ENCODE measurements around the gene TDRD9.

TDRD9 gene

DNA sequence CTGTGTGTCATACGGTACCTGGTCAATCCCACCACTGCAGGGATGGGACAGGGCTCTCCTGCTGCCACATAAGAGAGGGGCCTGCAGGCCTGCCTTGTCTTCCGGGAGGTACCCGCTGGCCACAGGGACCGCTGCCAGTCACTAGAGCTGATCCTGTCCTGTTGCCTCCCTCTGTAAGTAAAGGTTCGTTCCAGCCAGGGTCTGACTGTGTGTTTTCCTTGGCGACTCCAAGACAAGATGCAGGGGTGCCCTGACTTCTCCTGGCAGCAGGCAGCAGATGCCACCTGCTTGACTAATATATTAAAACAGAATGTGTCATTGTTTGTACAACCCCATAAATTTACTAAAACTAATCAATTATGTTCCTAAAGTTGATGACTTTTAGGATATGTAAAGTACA is 115.8 kb downstream of the TDRD9 start:
- TF ChIP-seq, protein P1, sequence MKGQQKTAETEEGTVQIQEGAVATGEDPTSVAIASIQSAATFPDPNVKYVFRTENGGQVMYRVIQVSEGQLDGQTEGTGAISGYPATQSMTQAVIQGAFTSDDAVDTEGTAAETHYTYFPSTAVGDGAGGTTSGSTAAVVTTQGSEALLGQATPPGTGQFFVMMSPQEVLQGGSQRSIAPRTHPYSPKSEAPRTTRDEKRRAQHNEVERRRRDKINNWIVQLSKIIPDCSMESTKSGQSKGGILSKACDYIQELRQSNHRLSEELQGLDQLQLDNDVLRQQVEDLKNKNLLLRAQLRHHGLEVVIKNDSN (IDR thresholded peaks at IDR 0.05), result no peak
- TF ChIP-seq FOXM1 (IDR thresholded peaks at IDR 0.05; ENCODE audit: borderline replicate concordance, low read depth), result no peak
- no peak for TF ChIP-seq CREB1 (IDR thresholded peaks at IDR 0.05; ENCODE audit: low read depth)
- no peak for TF ChIP-seq EGR1 (IDR thresholded peaks at IDR 0.05)
- no peak for TF ChIP-seq YY1 (IDR thresholded peaks at IDR 0.05; ENCODE audit: low read depth)
- TF ChIP-seq TEAD4 (IDR thresholded peaks at IDR 0.05), result no peak
- TF ChIP-seq, protein P2, sequence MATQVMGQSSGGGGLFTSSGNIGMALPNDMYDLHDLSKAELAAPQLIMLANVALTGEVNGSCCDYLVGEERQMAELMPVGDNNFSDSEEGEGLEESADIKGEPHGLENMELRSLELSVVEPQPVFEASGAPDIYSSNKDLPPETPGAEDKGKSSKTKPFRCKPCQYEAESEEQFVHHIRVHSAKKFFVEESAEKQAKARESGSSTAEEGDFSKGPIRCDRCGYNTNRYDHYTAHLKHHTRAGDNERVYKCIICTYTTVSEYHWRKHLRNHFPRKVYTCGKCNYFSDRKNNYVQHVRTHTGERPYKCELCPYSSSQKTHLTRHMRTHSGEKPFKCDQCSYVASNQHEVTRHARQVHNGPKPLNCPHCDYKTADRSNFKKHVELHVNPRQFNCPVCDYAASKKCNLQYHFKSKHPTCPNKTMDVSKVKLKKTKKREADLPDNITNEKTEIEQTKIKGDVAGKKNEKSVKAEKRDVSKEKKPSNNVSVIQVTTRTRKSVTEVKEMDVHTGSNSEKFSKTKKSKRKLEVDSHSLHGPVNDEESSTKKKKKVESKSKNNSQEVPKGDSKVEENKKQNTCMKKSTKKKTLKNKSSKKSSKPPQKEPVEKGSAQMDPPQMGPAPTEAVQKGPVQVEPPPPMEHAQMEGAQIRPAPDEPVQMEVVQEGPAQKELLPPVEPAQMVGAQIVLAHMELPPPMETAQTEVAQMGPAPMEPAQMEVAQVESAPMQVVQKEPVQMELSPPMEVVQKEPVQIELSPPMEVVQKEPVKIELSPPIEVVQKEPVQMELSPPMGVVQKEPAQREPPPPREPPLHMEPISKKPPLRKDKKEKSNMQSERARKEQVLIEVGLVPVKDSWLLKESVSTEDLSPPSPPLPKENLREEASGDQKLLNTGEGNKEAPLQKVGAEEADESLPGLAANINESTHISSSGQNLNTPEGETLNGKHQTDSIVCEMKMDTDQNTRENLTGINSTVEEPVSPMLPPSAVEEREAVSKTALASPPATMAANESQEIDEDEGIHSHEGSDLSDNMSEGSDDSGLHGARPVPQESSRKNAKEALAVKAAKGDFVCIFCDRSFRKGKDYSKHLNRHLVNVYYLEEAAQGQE (IDR thresholded peaks at IDR 0.05; ENCODE audit: low read depth), result no peak
- TF ChIP-seq RAD21 (IDR thresholded peaks at IDR 0.05; ENCODE audit: low read depth), result no peak
- TF ChIP-seq CEBPB (IDR thresholded peaks at IDR 0.05), result no peak
- no peak for TF ChIP-seq TAF1 (IDR thresholded peaks at IDR 0.05; ENCODE audit: low read depth)
- TF ChIP-seq TCF12 (IDR thresholded peaks at IDR 0.05; ENCODE audit: low read depth), result no peak
- TF ChIP-seq, protein P3, sequence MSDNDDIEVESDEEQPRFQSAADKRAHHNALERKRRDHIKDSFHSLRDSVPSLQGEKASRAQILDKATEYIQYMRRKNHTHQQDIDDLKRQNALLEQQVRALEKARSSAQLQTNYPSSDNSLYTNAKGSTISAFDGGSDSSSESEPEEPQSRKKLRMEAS (IDR thresholded peaks at IDR 0.05), result no peak
- TF ChIP-seq ZBTB7A (IDR thresholded peaks at IDR 0.05; ENCODE audit: low read depth), result no peak
- no peak for TF ChIP-seq NFIC (IDR thresholded peaks at IDR 0.05)
- no peak for TF ChIP-seq EP300 (IDR thresholded peaks at IDR 0.05; ENCODE audit: borderline replicate concordance)

DNA sequence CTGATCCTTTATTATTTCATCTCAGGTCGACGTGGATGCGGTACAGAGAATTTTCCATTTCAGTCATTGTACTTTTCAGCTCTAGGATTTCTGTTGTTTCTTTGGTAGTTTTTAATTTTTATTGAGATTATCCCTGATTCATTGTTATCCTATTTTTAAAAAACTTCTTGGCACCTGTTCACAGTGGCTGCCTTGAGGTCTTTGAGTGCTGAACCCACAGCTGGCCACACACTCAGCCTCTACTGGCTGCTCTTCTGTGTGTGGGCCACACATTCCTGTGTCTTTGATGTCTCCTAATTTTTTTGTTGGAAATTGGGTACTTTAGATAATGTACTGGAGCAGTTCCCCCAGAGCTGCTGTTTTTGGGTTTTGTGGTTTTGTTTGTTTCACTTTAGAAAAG is 119.5 kb downstream of the TDRD9 start:
- TF ChIP-seq ZBTB7A (IDR thresholded peaks at IDR 0.05; ENCODE audit: low read depth), result no peak
- TF ChIP-seq RAD21 (IDR thresholded peaks at IDR 0.05; ENCODE audit: low read depth), result no peak
- TF ChIP-seq CEBPB (IDR thresholded peaks at IDR 0.05), result no peak
- TF ChIP-seq NFIC (IDR thresholded peaks at IDR 0.05), result no peak
- TF ChIP-seq, protein P3 (IDR thresholded peaks at IDR 0.05), result no peak

DNA sequence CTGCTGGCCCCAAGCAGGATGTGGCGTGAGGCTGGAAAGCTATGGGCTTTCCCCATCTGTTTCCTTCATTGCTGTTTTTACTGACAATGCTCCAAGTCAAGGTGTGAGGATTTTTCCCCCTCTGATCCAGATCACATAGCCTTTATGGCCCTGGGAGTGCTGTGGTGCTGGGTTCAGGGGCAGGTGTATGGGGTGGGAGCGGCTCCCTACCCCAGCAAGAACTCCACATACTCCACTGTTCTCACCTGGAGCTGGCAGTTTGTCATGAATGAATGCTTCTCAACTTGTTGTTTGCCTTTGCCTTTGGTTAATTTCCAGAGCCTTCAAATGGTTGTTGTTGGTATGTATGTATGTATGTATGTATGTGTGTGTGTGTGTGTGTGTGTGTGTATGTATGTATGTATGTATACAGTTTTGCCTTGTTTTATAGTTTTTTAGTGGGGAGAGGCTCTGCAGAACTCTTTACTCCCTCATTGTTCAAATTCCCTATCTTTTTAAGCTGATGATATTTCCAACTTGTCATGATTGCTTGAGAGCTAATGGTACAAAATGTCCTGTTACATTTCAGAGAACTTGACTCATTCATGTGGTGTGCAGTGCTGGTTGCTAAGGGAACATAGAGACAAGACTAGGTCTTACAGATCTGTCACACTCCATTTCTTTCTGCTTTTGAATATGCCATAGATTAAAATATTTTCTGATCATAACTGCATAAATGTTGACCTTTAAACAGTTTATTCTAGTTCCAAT is 120.7 kb downstream of the TDRD9 start:
- TF ChIP-seq CEBPB (IDR thresholded peaks at IDR 0.05) (no peak), RAD21 (IDR thresholded peaks at IDR 0.05; ENCODE audit: low read depth) (no peak)
- TF ChIP-seq, protein P2 (IDR thresholded peaks at IDR 0.05; ENCODE audit: low read depth), result no peak
- TF ChIP-seq, protein P3 (IDR thresholded peaks at IDR 0.05), result no peak

DNA sequence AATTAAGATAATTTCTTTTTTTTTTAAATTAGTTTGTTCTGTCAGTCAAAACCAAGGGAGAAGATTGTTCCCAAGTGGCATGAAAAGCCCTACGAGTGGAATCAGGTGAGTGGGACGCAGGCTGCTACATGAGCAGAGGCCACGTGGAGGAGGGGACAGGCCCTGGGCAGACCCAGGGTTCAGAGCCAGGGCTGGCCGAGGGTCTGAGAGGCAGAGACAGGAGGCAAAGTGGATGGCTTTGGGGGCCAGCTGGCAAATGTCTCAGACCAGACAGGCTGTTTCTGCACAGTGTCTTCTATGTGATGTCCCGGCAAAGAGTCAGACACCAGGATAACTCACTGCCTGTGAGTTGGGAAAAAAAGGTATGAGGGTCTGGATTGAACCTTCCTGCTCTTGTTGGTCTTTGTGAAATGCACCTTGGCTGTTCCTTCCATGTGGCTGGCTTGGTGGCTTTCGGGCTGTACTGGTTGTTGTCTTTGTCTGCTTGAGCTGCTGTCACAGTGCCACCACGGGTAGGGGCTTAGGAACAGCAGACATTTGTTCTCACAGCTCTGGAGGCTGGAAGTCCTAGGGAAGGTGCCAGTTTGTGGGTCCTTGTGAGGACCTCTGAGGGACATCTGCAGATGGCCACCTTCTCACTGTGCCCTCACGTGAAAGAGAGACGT is 121.5 kb downstream of the TDRD9 start:
- no peak for TF ChIP-seq NFIC (IDR thresholded peaks at IDR 0.05)
- TF ChIP-seq ZBTB7A (IDR thresholded peaks at IDR 0.05; ENCODE audit: low read depth), result no peak
- no peak for TF ChIP-seq TAF1 (IDR thresholded peaks at IDR 0.05; ENCODE audit: low read depth)
- TF ChIP-seq RAD21 (IDR thresholded peaks at IDR 0.05; ENCODE audit: low read depth), result no peak
- TF ChIP-seq, protein P2 (IDR thresholded peaks at IDR 0.05; ENCODE audit: low read depth), result no peak
- no peak for TF ChIP-seq EP300 (IDR thresholded peaks at IDR 0.05; ENCODE audit: borderline replicate concordance)
- no peak for TF ChIP-seq FOXM1 (IDR thresholded peaks at IDR 0.05; ENCODE audit: borderline replicate concordance, low read depth)
- TF ChIP-seq, protein P3 (IDR thresholded peaks at IDR 0.05), result no peak
- no peak for TF ChIP-seq TEAD4 (IDR thresholded peaks at IDR 0.05)
- TF ChIP-seq, protein P1 (IDR thresholded peaks at IDR 0.05), result no peak
- no peak for TF ChIP-seq YY1 (IDR thresholded peaks at IDR 0.05; ENCODE audit: low read depth)
- TF ChIP-seq CREB1 (IDR thresholded peaks at IDR 0.05; ENCODE audit: low read depth), result no peak
- no peak for TF ChIP-seq CEBPB (IDR thresholded peaks at IDR 0.05)
- TF ChIP-seq TCF12 (IDR thresholded peaks at IDR 0.05; ENCODE audit: low read depth), result no peak
- TF ChIP-seq EGR1 (IDR thresholded peaks at IDR 0.05), result no peak
